Endothelial cell of umbilical vein (primary cell): ENCODE results near the gene CARD9. TPM values are rescaled to one million over a fixed set of nuclear protein-coding genes. Genes with fewer than 3 reads are reported as not detected.

Experiments
- BruUV-seq: library from RNA; stranded (reverse); fragments of 400-500 nt; replicated peaks from 2 replicates; lab custom pipeline; 2021; lab: Mats Ljungman, UMichigan
- CTCF ChIA-PET: fragments of 300-600, 350-600 bp; sonication (Branson Sonifier 250); formaldehyde crosslinking; loops from one replicate; lab custom pipeline; 2021; ENCODE audit warnings: antibody characterized with exemption, inconsistent platforms; lab: Charles Lee
- POLR2A ChIA-PET: fragments of 300-600, 350-600 bp; sonication (Branson Sonifier 250); formaldehyde crosslinking; loops from one replicate; lab custom pipeline; 2021; ENCODE audit warnings: antibody characterized with exemption, inconsistent platforms; lab: Charles Lee
- DNase-seq: peaks from one replicate; pipeline ENCODE4 v3.0.0-alpha.2; 2011; ENCODE audit warnings: low read depth, low spot score
- FAIRE-seq: peaks from 2 replicates; lab custom pipeline; 2011; peaks lifted over from hg19 to GRCh38; lab: Jason Lieb, UNC
- H2AFZ ChIP-seq: 2 replicates; pipeline ENCODE4 v1.6.0; 2012; ENCODE audit warnings: low read depth, low read length, control low read depth, inconsistent platforms
- H3K27ac ChIP-seq: 2 replicates; pipeline ENCODE4 v1.5.1; 2011; ENCODE audit warnings: low read depth, mild to moderate bottlenecking, control low read depth, low read length, moderate library complexity; ENCODE audit not compliant: insufficient read depth
- H3K27me3 ChIP-seq, 2 experiments: 2 replicates each; pipeline versions ENCODE4 v1.6.0 to v1.6.1; 2011; ENCODE audit warnings: low read length in 2 of 2, mixed read lengths in 1 of 2; ENCODE audit not compliant: control insufficient read depth in 2 of 2, insufficient read depth in 2 of 2
- H3K36me3 ChIP-seq, 2 experiments: 2 replicates in 1 of 2; 3 replicates in 1 of 2; pipeline ENCODE4 v1.5.1; 2011; ENCODE audit warnings: low read length in 2 of 2, mild to moderate bottlenecking in 1 of 2, moderate library complexity in 1 of 2; ENCODE audit not compliant: control insufficient read depth in 2 of 2, insufficient read depth in 2 of 2; ENCODE audit errors: extremely low read depth in 1 of 2
- H3K4me1 ChIP-seq: 3 replicates; pipeline ENCODE4 v1.5.1; 2011; ENCODE audit warnings: mild to moderate bottlenecking, low read length; ENCODE audit not compliant: control insufficient read depth, insufficient read depth; ENCODE audit errors: extremely low read depth
- H3K4me2 ChIP-seq: 2 replicates; pipeline ENCODE4 v1.6.1; 2011; ENCODE audit warnings: low read length, control low read depth, mixed read lengths; ENCODE audit not compliant: insufficient read depth
- H3K4me3 ChIP-seq, 3 experiments: fragments of 200-600 bp in 1 of 3; sonication (generic), shearing (Covaris generic) in 1 of 3; replicated peaks in 1 of 3; 2 replicates each; pipeline ENCODE4 v1.5.1; 2011 to 2016; ENCODE audit warnings: control low read depth in 3 of 3, low read length in 3 of 3, mild to moderate bottlenecking in 2 of 3, inconsistent platforms in 1 of 3, low read depth in 1 of 3, moderate library complexity in 1 of 3; ENCODE audit not compliant: insufficient read depth in 1 of 3
- H3K79me2 ChIP-seq: 2 replicates; pipeline ENCODE4 v1.6.0; 2012; ENCODE audit warnings: low read length, inconsistent platforms; ENCODE audit not compliant: control insufficient read depth, insufficient read depth
- H3K9ac ChIP-seq: replicated peaks from 2 replicates; pipeline ENCODE3; 2011; ENCODE audit warnings: low read length, control low read depth; ENCODE audit not compliant: insufficient read depth; ENCODE audit errors: extremely low read depth
- H3K9me1 ChIP-seq: replicated peaks from 3 replicates; pipeline ENCODE4 v1.6.0; 2011; ENCODE audit warnings: mild to moderate bottlenecking, low read length; ENCODE audit not compliant: control insufficient read depth, insufficient read depth; ENCODE audit errors: extremely low read depth
- H3K9me3 ChIP-seq: replicated peaks from 2 replicates; pipeline ENCODE4 v1.5.1; 2012; ENCODE audit warnings: low read length, inconsistent platforms; ENCODE audit not compliant: control insufficient read depth, insufficient read depth
- H4K20me1 ChIP-seq: replicated peaks from 2 replicates; pipeline ENCODE3; 2011; ENCODE audit warnings: mild to moderate bottlenecking, low read length; ENCODE audit not compliant: control insufficient read depth, insufficient read depth; ENCODE audit errors: extremely low read depth
- CTCF ChIP-seq, 2 donors: IDR thresholded peaks; 1 replicate in 1 of 2; 2 replicates in 1 of 2; pipeline ENCODE4 v1.5.1; 2011; ENCODE audit warnings: low read length in 2 of 2, mild to moderate bottlenecking in 2 of 2, moderate library complexity in 2 of 2, control low read depth in 1 of 2, inconsistent platforms in 1 of 2, low read depth in 1 of 2; ENCODE audit not compliant: insufficient read depth in 1 of 2; ENCODE audit errors: extremely low read depth in 1 of 2
- EZH2 ChIP-seq: IDR thresholded peaks from 2 replicates; pipeline ENCODE4 v1.6.1; 2012; ENCODE audit warnings: borderline replicate concordance, low read depth, mild to moderate bottlenecking, moderate library complexity, low read length, inconsistent platforms; ENCODE audit not compliant: severe bottlenecking
- GATA2 ChIP-seq: IDR thresholded peaks from 2 replicates; pipeline ENCODE4 v1.7.0; 2011; ENCODE audit warnings: low read depth, mild to moderate bottlenecking, moderate library complexity, mixed read lengths, low read length; ENCODE audit not compliant: insufficient read length, insufficient read depth
- JUN ChIP-seq: IDR thresholded peaks from 2 replicates; pipeline ENCODE4 v1.6.1; 2011; ENCODE audit warnings: borderline replicate concordance, low read depth; ENCODE audit not compliant: insufficient read length, insufficient read depth
- MYC ChIP-seq: IDR thresholded peaks from one replicate; pipeline ENCODE4 v1.6.1; 2011; ENCODE audit warnings: mild to moderate bottlenecking, low read depth, low read length
- POLR2A ChIP-seq: IDR thresholded peaks from 2 replicates; pipeline ENCODE4 v1.6.1; 2012; ENCODE audit warnings: low read depth, mild to moderate bottlenecking, control low read depth, low read length
- POLR2AphosphoS5 ChIP-seq: IDR thresholded peaks from 2 replicates; pipeline ENCODE4 v1.6.1; 2012; ENCODE audit warnings: low read depth, mild to moderate bottlenecking, control low read depth, low read length, moderate library complexity; ENCODE audit not compliant: insufficient read depth
- dilution Hi-C: fragments of 300-500 bp; cut with MboI; formaldehyde crosslinking; loops from one replicate; pipeline ENCODE4 v1.15.0; 2019; ENCODE audit warnings: low sequenced_read_pairs; ENCODE audit not compliant: extremely low pct_ligation_motif_present
- intact Hi-C: fragments of 100-400 bp; cut with micrococcal nuclease; formaldehyde crosslinking; loops from one replicate; pipeline ENCODE4 v1.10.0; 2022
- polyA plus RNA-seq, 4 experiments: library from polyadenylated mRNA; depleted of rRNA in 3 of 4; stranded (reverse) in 3 of 4; unstranded in 1 of 4; fragments of >200 nt; gene quantifications; 2 replicates each; pipeline versions ENCODE4 v1.2.1 to v1.2.3, GENCODE V29; 2011 to 2012; ENCODE audit warnings: missing spikeins in 1 of 4
- total RNA-seq: library from RNA; stranded (reverse); gene quantifications from 2 replicates; pipeline ENCODE4 v1.2.3, GENCODE V29; 2021

Gene CARD9
- total and polyA plus RNA-seq, 2 donors (not counting 3 experiments of a cell fraction or from before 2014, with no cell fraction given): 0.22 to 0.71 TPM

- intact Hi-C loops: no loop called here
- no peak overlapping the region for H3K27ac ChIP-seq
- no peak for FAIRE-seq
Observed at GRCh38 chr9:136316271-136316751, 57.2 kb downstream of the CARD9 start.

More at GRCh38 chr9:136316271-136316751, 57.2 kb downstream of the CARD9 start:
- ChIA-PET POLR2A (no interaction called here), CTCF (no interaction called here)
- Histone ChIP-seq H3K9ac (no peak overlapping the region), H3K4me1 (no peaks in the 10 kb centered on the region), H2AFZ (no peak overlapping the region), H3K79me2 (no peaks in the 10 kb centered on the region), H3K36me3 (no peaks in the 10 kb centered on the region), H3K9me1 (no peaks in the 10 kb centered on the region), H4K20me1 (no peaks in the 10 kb centered on the region), H3K9me3 (no peaks in the 10 kb centered on the region), H3K4me2 (no peak overlapping the region), H3K4me3 (no peak overlapping the region), H3K27me3 (no peaks in the 10 kb centered on the region)
- dilution Hi-C loops: no loop called here
- no peak for DNase-seq
- TF ChIP-seq MYC: no peak
- TF ChIP-seq POLR2A: no peak
- no peak for TF ChIP-seq CTCF (IDR thresholded peaks at IDR 0.05; ENCODE audit: extremely low read depth in 1 of 2, insufficient read depth in 1 of 2, low read depth in 1 of 2, low read length in 2 of 2)
- no peak for TF ChIP-seq JUN
- no peak for TF ChIP-seq EZH2
- TF ChIP-seq GATA2: no peak
- TF ChIP-seq POLR2AphosphoS5: no peak
- BruUV-seq: no TSS peak
